Mesenchymal stem cell (in vitro differentiated cells and primary cell): Measurements from ENCODE around the gene TBC1D3B.

Experiments used
- DNase-seq: peaks from one replicate; pipeline ENCODE4 v3.0.0-alpha.2; 2013
- H2AFZ ChIP-seq: one replicate; pipeline ENCODE4 v1.6.1; 2013; ENCODE audit warnings: low read depth, mild to moderate bottlenecking, control low read depth, inconsistent platforms, low read length, moderate library complexity
- H2AK5ac ChIP-seq: 2 replicates; pipeline ENCODE4 v1.6.1; 2013; ENCODE audit warnings: low read length, moderate library complexity, mild to moderate bottlenecking, inconsistent platforms; ENCODE audit not compliant: severe bottlenecking
- H2BK120ac ChIP-seq: one replicate; pipeline ENCODE4 v1.6.1; 2013; ENCODE audit warnings: low read depth, mild to moderate bottlenecking, inconsistent platforms, low read length, moderate library complexity
- H2BK12ac ChIP-seq, 2 experiments: one replicate each; pipeline ENCODE4 v1.6.1; 2013; ENCODE audit warnings: inconsistent platforms in 2 of 2, low read length in 2 of 2, mild to moderate bottlenecking in 2 of 2, moderate library complexity in 2 of 2, control low read depth in 1 of 2
- H2BK15ac ChIP-seq: one replicate; pipeline ENCODE4 v1.6.1; 2013; ENCODE audit warnings: mild to moderate bottlenecking, low read depth, inconsistent platforms; ENCODE audit not compliant: poor library complexity, severe bottlenecking
- H2BK5ac ChIP-seq: 2 replicates; pipeline ENCODE4 v1.6.1; 2013; ENCODE audit warnings: low read depth, mild to moderate bottlenecking, low read length, control low read depth, inconsistent platforms; ENCODE audit not compliant: poor library complexity, severe bottlenecking
- H3K14ac ChIP-seq, 2 experiments: one replicate each; pipeline ENCODE4 v1.6.1; 2013; ENCODE audit warnings: inconsistent platforms in 2 of 2, low read length in 2 of 2, control low read depth in 1 of 2, mild to moderate bottlenecking in 1 of 2, moderate library complexity in 1 of 2
- H3K18ac ChIP-seq, 2 experiments: one replicate each; pipeline ENCODE4 v1.6.1; 2013; ENCODE audit warnings: inconsistent platforms in 2 of 2, low read length in 2 of 2, control low read depth in 1 of 2, low read depth in 1 of 2, mild to moderate bottlenecking in 1 of 2
- H3K23ac ChIP-seq, 2 experiments: one replicate each; pipeline ENCODE4 v1.6.1; 2013; ENCODE audit warnings: inconsistent platforms in 2 of 2, low read length in 2 of 2, mild to moderate bottlenecking in 2 of 2, moderate library complexity in 2 of 2, control low read depth in 1 of 2
- H3K27ac ChIP-seq: 2 replicates; pipeline ENCODE4 v1.5.1; 2013; ENCODE audit warnings: mild to moderate bottlenecking, moderate library complexity, low read length, control low read depth, inconsistent platforms; ENCODE audit not compliant: poor library complexity, severe bottlenecking
- H3K27me3 ChIP-seq, 2 experiments: 2 replicates each; pipeline versions ENCODE4 v1.6.1 to v1.7.0; 2013; ENCODE audit warnings: low read length in 2 of 2, mild to moderate bottlenecking in 2 of 2, moderate library complexity in 2 of 2, control low read depth in 1 of 2, inconsistent platforms in 1 of 2; ENCODE audit not compliant: control insufficient read depth in 1 of 2, insufficient read depth in 1 of 2
- H3K36me3 ChIP-seq, 2 experiments: 2 replicates each; pipeline versions ENCODE4 v1.6.1 to v1.7.0; 2013; ENCODE audit warnings: low read length in 2 of 2, control low read depth in 1 of 2, inconsistent platforms in 1 of 2, low read depth in 1 of 2, mild to moderate bottlenecking in 1 of 2; ENCODE audit not compliant: insufficient read depth in 2 of 2, control insufficient read depth in 1 of 2
- H3K4ac ChIP-seq, 2 experiments: one replicate each; pipeline ENCODE4 v1.6.1; 2013; ENCODE audit warnings: inconsistent platforms in 2 of 2, low read length in 2 of 2, mild to moderate bottlenecking in 2 of 2, moderate library complexity in 2 of 2, control low read depth in 1 of 2, low read depth in 1 of 2
- H3K4me1 ChIP-seq: 2 replicates; pipeline ENCODE4 v1.6.1; 2013; ENCODE audit warnings: low read depth, low read length, control low read depth; ENCODE audit not compliant: control insufficient read depth, insufficient read depth
- H3K4me2 ChIP-seq: 2 replicates; pipeline ENCODE4 v1.6.1; 2013; ENCODE audit warnings: low read length, mild to moderate bottlenecking, inconsistent platforms; ENCODE audit not compliant: poor library complexity, severe bottlenecking
- H3K4me3 ChIP-seq, 2 experiments: 2 replicates each; pipeline versions ENCODE4 v1.5.1 to v1.7.0; 2013; ENCODE audit warnings: low read length in 2 of 2, mild to moderate bottlenecking in 2 of 2, control low read depth in 1 of 2, low read depth in 1 of 2; ENCODE audit not compliant: insufficient read depth in 1 of 2
- H3K79me1 ChIP-seq: replicated peaks from 2 replicates; pipeline ENCODE4 v1.6.1; 2013; ENCODE audit warnings: mild to moderate bottlenecking, control low read depth, low read length, inconsistent platforms; ENCODE audit not compliant: poor library complexity, severe bottlenecking
- H3K9ac ChIP-seq: 2 replicates; pipeline ENCODE4 v1.7.0; 2013; ENCODE audit warnings: mild to moderate bottlenecking, low read length, moderate library complexity
- H3K9me3 ChIP-seq: 2 replicates; pipeline ENCODE4 v1.7.0; 2013; ENCODE audit warnings: mild to moderate bottlenecking, low read length; ENCODE audit not compliant: control insufficient read depth
- H4K8ac ChIP-seq: one replicate; pipeline ENCODE4 v1.6.1; 2013; ENCODE audit warnings: inconsistent platforms, mild to moderate bottlenecking, low read length, moderate library complexity
- H4K91ac ChIP-seq: one replicate; pipeline ENCODE4 v1.6.1; 2013; ENCODE audit warnings: mild to moderate bottlenecking, low read length, inconsistent platforms
- WGBS: methylation state at CpG from one replicate; pipeline ENCODE4 v1.1.7; 2013; ENCODE audit warnings: mixed read lengths; 5-methylcytosine and 5-hydroxymethylcytosine counted together

The TBC1D3B gene

GRCh38 chr17:36131421-36131820, 45.0 kb downstream of the TBC1D3B start:
- H3K4me1 ChIP-seq = no peaks in the 10 kb centered on the region
- H3K27ac ChIP-seq = no peak overlapping the region
- no peak overlapping the region for H3K4ac ChIP-seq
- DNase-seq = no peak
- no peak overlapping the region for H2BK15ac ChIP-seq
- H2AK5ac ChIP-seq = no peak overlapping the region
- H3K18ac ChIP-seq = no peak overlapping the region
- H4K8ac ChIP-seq = no peak overlapping the region
- no peak overlapping the region for H3K4me3 ChIP-seq
- no peak overlapping the region for H2BK12ac ChIP-seq
- H2BK120ac ChIP-seq = no peak overlapping the region
- H3K23ac ChIP-seq = no peak overlapping the region
- no peak overlapping the region for H2BK5ac ChIP-seq
- H3K79me1 ChIP-seq = no peaks in the 10 kb centered on the region
- H3K9me3 ChIP-seq = no peaks in the 10 kb centered on the region
- no peak overlapping the region for H4K91ac ChIP-seq
- H3K36me3 ChIP-seq = no peaks in the 10 kb centered on the region
- H3K14ac ChIP-seq = no peak overlapping the region
- H3K4me2 ChIP-seq = no peak overlapping the region
- no peak overlapping the region for H2AFZ ChIP-seq
- H3K9ac ChIP-seq = no peak overlapping the region
- H3K27me3 ChIP-seq = peaks cover 4 to 38% of the 10 kb centered on the region in 2 experiments
- WGBS = 75% methylated on average over 1 of the region's 2 CpGs

GRCh38 chr17:36130346-36130745, 46.1 kb downstream of the TBC1D3B start:
- Histone ChIP-seq H4K91ac (no peak overlapping the region), H2AK5ac (no peak overlapping the region), H4K8ac (no peak overlapping the region), H3K4me2 (no peak overlapping the region), H3K27me3 (peaks cover under 1 to 31% of the 10 kb centered on the region in 2 experiments), H2AFZ (no peak overlapping the region), H2BK12ac (no peak overlapping the region), H3K4ac (no peak overlapping the region), H3K14ac (no peak overlapping the region), H3K9ac (no peak overlapping the region), H3K4me1 (no peaks in the 10 kb centered on the region), H3K27ac (no peak overlapping the region), H2BK15ac (no peak overlapping the region), H3K18ac (no peak overlapping the region), H3K4me3 (no peak overlapping the region), H2BK120ac (no peak overlapping the region), H3K9me3 (peaks cover 8% of the 10 kb centered on the region), H2BK5ac (no peak overlapping the region), H3K79me1 (no peaks in the 10 kb centered on the region), H3K36me3 (no peaks in the 10 kb centered on the region), H3K23ac (no peak overlapping the region)
- 62% methylated on average over 5 of the region's 5 CpGs for WGBS
- no peak for DNase-seq

- Histone ChIP-seq H3K4me1 (no peaks in the 10 kb centered on the region), H3K79me1 (no peaks in the 10 kb centered on the region), H3K14ac (no peak overlapping the region), H3K23ac (no peak overlapping the region), H2AFZ (no peak overlapping the region), H3K18ac (no peak overlapping the region), H3K27ac (no peak overlapping the region), H3K9me3 (peaks cover 12% of the 10 kb centered on the region), H3K4ac (no peak overlapping the region), H2AK5ac (no peak overlapping the region), H3K4me2 (no peak overlapping the region), H2BK120ac (no peak overlapping the region), H2BK12ac (no peak overlapping the region), H3K4me3 (no peak overlapping the region), H3K9ac (no peak overlapping the region), H3K36me3 (no peaks in the 10 kb centered on the region), H3K27me3 (peaks cover 0 to 28% of the 10 kb centered on the region in 2 experiments), H4K8ac (no peak overlapping the region), H2BK5ac (no peak overlapping the region), H2BK15ac (no peak overlapping the region), H4K91ac (no peak overlapping the region)
- DNase-seq = no peak
- whole genome bisulfite sequencing = 48% methylated on average over 1 of the region's 1 CpG
Measured at GRCh38 chr17:36129616-36130015, 46.8 kb downstream of the TBC1D3B start.

- no peak overlapping the region for H3K23ac ChIP-seq
- no peak overlapping the region for H2AK5ac ChIP-seq
- H3K9ac ChIP-seq = no peak overlapping the region
- no peak overlapping the region for H3K4me3 ChIP-seq
- no peak overlapping the region for H2AFZ ChIP-seq
- no peak overlapping the region for H2BK120ac ChIP-seq
- no peak overlapping the region for H2BK5ac ChIP-seq
- no peak overlapping the region for H4K8ac ChIP-seq
- 77% methylated on average over 4 of the region's 4 CpGs for WGBS
- no peak overlapping the region for H3K27ac ChIP-seq
- no peak overlapping the region for H2BK15ac ChIP-seq
- peaks cover 12% of the 10 kb centered on the region for H3K9me3 ChIP-seq
- no peak overlapping the region for H3K14ac ChIP-seq
- no peak overlapping the region for H3K18ac ChIP-seq
- no peak for DNase-seq
- no peaks in the 10 kb centered on the region for H3K36me3 ChIP-seq
- H3K79me1 ChIP-seq = no peaks in the 10 kb centered on the region
- no peak overlapping the region for H3K4me2 ChIP-seq
- H3K27me3 ChIP-seq = peaks cover 0 to 28% of the 10 kb centered on the region in 2 experiments
- no peak overlapping the region for H2BK12ac ChIP-seq
- no peak overlapping the region for H3K4ac ChIP-seq
- H4K91ac ChIP-seq = no peak overlapping the region
- no peaks in the 10 kb centered on the region for H3K4me1 ChIP-seq
Measured at GRCh38 chr17:36128411-36128978, 47.9 kb downstream of the TBC1D3B start.
